HEK293T (cell line): ENCODE results near the gene CYP2J2.

Source experiments
- BHLHE40 ChIP-seq: fragments of 450-650 bp; IDR thresholded peaks from 2 replicates; pipeline ENCODE4 v1.6.1; 2016; ENCODE audit warnings: mild to moderate bottlenecking, moderate library complexity, borderline replicate concordance
- FOXM1 ChIP-seq: fragments of 450-650 bp; IDR thresholded peaks from 2 replicates; pipeline ENCODE4 v1.6.1; 2017; ENCODE audit warnings: mild to moderate bottlenecking, borderline replicate concordance
- L3MBTL2 ChIP-seq: fragments of 450-650 bp; conservative IDR thresholded peaks from 2 replicates; pipeline ENCODE4 v1.6.1; 2016; ENCODE audit warnings: mild to moderate bottlenecking
- LEF1 ChIP-seq: fragments of 450-650 bp; IDR thresholded peaks from 2 replicates; pipeline ENCODE4 v1.6.1; 2017; ENCODE audit warnings: mild to moderate bottlenecking, borderline replicate concordance
- SP1 ChIP-seq: fragments of 450-650 bp; IDR thresholded peaks from 2 replicates; pipeline ENCODE4 v1.6.1; 2017

DNA sequence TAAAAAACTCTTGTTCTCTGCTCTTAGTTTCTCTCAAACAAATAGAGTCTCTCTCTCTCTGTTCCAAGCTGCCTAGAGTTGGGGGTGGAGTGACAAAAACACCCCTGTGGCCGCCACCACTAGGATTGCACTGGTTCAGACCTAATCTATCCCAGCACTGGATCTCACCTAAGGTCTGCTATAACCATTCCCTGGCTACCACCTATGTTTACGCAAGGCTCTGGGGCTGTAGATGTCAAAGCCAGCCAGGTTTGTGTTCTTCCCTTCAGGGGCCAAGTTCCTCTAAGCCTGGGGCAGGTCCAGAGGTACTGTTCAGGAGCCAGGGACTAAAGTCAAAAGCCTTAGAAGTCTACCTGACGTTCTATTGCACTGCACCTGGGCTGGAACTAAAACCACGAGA is 12.8 kb upstream of the CYP2J2 start:
- TF ChIP-seq SP1: no peak
- no peak for TF ChIP-seq FOXM1
- no peak for TF ChIP-seq BHLHE40
- no peak for TF ChIP-seq LEF1
- TF ChIP-seq L3MBTL2: no peak
